HT-29 (cell line): Measurements from ENCODE around the gene LRRC8C. TPM values are rescaled to one million over a fixed set of nuclear protein-coding genes. Genes with fewer than 3 reads are reported as not detected.
A peak's percentile ranks its signal among the peaks of the same experiment; 100 is the strongest.
"Not testable (repeated sequence)": the region's sequence is repeated elsewhere in the genome, so short reads cannot be mapped to it uniquely, and the experiment has no call there.

Source experiments
- DNase-seq: peaks from one replicate; pipeline ENCODE4 v3.0.0-alpha.2; 2015; ENCODE audit warnings: low spot score
- total RNA-seq: library from RNA; depleted of rRNA; stranded (reverse); fragments of >200 nt; shearing (Covaris generic); gene quantifications from 2 replicates; pipeline ENCODE4 v1.2.3, GENCODE V29; 2014; rRNA removed

LRRC8C gene
- 2.9 TPM in 2 replicates for total RNA-seq

GRCh38 chr1:89632657-89633247 lies at the start of gene LRRC8C:
LRRC8C (plus strand) TSS chr1:89633120; CDS start chr1:89686474, 53,354 bp downstream.
- DNase-seq, result peak; percentile 76

- no peak for DNase-seq
These were observed 48.7 kb upstream of the LRRC8C start for GRCh38 chr1:89584211-89584610.

GRCh38 chr1:89584781-89585180 lies 48.1 kb upstream of the LRRC8C start:
- no peak for DNase-seq

GRCh38 chr1:89587729-89588161 lies 45.2 kb upstream of the LRRC8C start:
- DNase-seq, result no peak

GRCh38 chr1:89588480-89588879 lies 44.4 kb upstream of the LRRC8C start:
- no peak for DNase-seq

GRCh38 chr1:89589515-89589914 lies 43.4 kb upstream of the LRRC8C start:
- no peak for DNase-seq

GRCh38 chr1:89590341-89591080 lies 42.4 kb upstream of the LRRC8C start:
- no peak for DNase-seq

GRCh38 chr1:89592861-89593302 lies 40.0 kb upstream of the LRRC8C start:
- DNase-seq, result not testable (repeated sequence)

- no peak for DNase-seq
These were observed 38.7 kb upstream of the LRRC8C start for GRCh38 chr1:89594096-89594740.

GRCh38 chr1:89596698-89597097 lies 36.2 kb upstream of the LRRC8C start:
- no peak for DNase-seq

GRCh38 chr1:89598450-89599331 lies 34.2 kb upstream of the LRRC8C start:
- DNase-seq, result peak; percentile 71

GRCh38 chr1:89599332-89599630 lies 33.6 kb upstream of the LRRC8C start:
- no peak for DNase-seq

GRCh38 chr1:89600451-89601224 lies 32.3 kb upstream of the LRRC8C start:
- no peak for DNase-seq

GRCh38 chr1:89602871-89603404 lies 30.0 kb upstream of the LRRC8C start:
- DNase-seq, result no peak

- no peak for DNase-seq
These were observed 29.1 kb upstream of the LRRC8C start for GRCh38 chr1:89603651-89604413.

GRCh38 chr1:89604414-89604735 lies 28.5 kb upstream of the LRRC8C start:
- no peak for DNase-seq

GRCh38 chr1:89605692-89606091 lies 27.2 kb upstream of the LRRC8C start:
- DNase-seq, result peak; percentile 64

GRCh38 chr1:89606227-89606980 lies 26.5 kb upstream of the LRRC8C start:
- DNase-seq, result no peak

- no peak for DNase-seq
These were observed 25.8 kb upstream of the LRRC8C start for GRCh38 chr1:89607156-89607555.
